Suppressor macrophage (primary cell): ENCODE data around the gene KIF20A.
"Not testable (repeated sequence)": the region's sequence is repeated elsewhere in the genome, so short reads cannot be mapped to it uniquely, and the experiment has no call there.

Experiments
- DNase-seq, 4 experiments: peaks; one replicate each; pipeline ENCODE4 v3.0.0-alpha.2; 2020 to 2022
- total RNA-seq, 17 experiments: gene quantifications; one replicate each; lab custom pipeline; 2026; ENCODE audit warnings: mixed read lengths in 6 of 17, inconsistent platforms in 3 of 17; lab: John Stamatoyannopoulos, UW

Gene KIF20A
- 3.2 to 46.3 (median 16.5) reads per million in 17 experiments for total RNA-seq

GRCh38 chr5:138178516-138179276 lies at the start of gene KIF20A, which contains the start of gene BRD8:
TSS of gene KIF20A (plus strand) at chr5:138179112. CDS start at chr5:138179681, 569 bp downstream.
TSS of gene BRD8 (minus strand) at chr5:138178630. CDS start at chr5:138178614, 16 bp downstream.
- DNase-seq: peak; percentile 95 to 98 (median 96)

- DNase-seq: no peak
Measured at GRCh38 chr5:138129347-138129746, 49.6 kb upstream of the KIF20A start.

GRCh38 chr5:138132543-138132942 lies 46.4 kb upstream of the KIF20A start:
- DNase-seq: no peak

DNA sequence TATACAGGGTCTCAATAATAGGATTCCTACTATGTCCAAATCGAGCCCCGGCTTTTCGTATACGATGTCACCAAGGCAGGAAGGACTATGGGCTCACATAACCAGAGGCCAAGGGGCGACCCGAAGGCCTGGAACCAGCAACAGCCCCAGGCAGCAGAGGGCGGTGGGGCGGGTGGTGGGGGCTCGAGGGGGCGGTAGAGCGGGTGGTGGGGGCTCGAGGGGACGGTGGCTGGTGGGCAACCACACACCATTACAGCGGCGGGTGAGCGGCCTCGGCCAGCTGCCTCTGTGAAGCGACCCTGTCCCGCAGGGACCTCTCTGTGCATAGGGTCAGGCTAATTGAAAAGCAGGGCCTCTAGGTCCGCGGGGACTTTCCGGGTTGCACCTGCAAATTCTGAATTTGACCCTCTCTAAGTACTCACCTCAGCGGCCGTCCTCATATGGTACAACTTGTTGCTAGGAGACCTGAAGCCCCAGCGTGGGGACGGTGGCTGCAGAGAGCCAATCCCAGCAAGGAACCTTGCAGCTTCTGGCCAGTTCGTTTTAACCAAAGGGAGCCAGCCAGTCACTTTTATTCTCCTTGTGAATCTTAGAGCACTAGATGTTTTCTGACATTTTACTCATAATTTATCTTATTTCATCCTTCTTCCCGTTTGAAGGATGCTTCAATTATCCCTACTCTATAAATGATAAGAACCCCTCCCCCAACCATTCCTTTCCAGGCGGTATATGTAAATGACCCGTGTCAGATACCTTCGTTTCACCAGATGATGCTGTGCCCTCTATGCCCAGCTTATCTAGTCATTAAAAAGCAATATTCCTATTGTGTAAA lies 39.7 kb upstream of the KIF20A start, which contains the start of gene NME5:
Gene NME5, minus strand, starts transcription at position 480 of the 832 bp plus-strand sequence. CDS start 648 bp downstream, outside the sequence.
- peak; percentile 14 to 53 (median 26) for DNase-seq

DNA sequence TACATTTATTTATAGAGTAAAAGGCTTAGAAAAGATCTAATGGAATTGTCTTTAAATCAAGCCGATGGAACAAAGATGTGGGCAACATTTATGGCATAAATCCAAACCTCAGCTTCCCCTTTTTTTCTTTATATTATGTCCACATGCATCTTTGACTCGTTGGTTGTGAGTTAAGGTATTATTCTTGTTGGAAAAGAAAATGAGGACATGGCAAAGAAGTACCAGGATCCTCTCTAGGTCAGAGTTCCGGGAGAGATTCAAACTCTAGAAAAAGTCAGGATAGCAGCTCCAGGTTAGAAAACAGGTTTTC lies 39.2 kb upstream of the KIF20A start:
- peak; percentile 28 to 71 (median 57) for DNase-seq

DNA sequence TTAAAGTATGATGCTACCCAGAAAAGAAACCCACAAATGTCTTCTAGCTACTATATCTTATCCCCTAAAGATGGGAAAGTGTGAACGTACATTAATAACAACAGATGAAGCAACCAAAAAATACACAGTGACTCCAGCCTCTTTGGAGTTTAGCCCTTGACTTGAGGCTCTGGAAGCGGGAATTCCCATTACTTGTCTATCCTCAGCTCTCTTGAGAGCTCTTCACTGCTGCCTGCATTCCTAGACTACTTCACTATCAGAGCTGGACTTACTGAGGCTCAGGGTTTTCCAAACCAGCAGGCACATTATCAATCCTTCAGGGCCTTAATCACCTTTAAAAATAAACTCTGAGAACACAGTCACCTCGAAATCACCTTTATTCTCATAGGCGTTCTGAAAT lies 38.6 kb upstream of the KIF20A start:
- no peak for DNase-seq

GRCh38 chr5:138141734-138142133 lies 37.2 kb upstream of the KIF20A start:
- DNase-seq: no peak

GRCh38 chr5:138143578-138143977 lies 35.3 kb upstream of the KIF20A start:
- not testable (repeated sequence) for DNase-seq

DNA sequence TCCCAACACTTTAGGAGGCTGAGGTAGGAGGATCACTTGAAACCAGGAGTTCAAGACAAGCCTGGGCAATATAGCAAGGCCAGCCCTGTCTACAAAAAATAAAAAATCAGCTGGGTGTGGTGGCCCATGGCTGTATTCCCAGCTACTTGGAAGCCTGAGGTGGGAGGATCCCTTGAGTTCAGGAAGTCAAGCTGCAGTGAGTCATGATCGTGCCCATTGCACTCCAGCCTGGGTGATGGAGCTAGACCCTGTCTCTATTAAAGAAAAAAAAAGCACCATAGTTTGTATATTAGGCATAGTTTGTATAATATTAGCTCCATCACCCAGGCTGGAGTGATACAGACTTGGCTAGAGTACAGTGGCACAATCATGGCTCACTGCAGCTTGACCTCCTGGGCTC lies 30.1 kb upstream of the KIF20A start:
- DNase-seq: peak; percentile 43 to 51 (median 46)

GRCh38 chr5:138149530-138149929 lies 29.4 kb upstream of the KIF20A start:
- no peak for DNase-seq

GRCh38 chr5:138155977-138156376 lies 22.9 kb upstream of the KIF20A start:
- not testable (repeated sequence) for DNase-seq

DNA sequence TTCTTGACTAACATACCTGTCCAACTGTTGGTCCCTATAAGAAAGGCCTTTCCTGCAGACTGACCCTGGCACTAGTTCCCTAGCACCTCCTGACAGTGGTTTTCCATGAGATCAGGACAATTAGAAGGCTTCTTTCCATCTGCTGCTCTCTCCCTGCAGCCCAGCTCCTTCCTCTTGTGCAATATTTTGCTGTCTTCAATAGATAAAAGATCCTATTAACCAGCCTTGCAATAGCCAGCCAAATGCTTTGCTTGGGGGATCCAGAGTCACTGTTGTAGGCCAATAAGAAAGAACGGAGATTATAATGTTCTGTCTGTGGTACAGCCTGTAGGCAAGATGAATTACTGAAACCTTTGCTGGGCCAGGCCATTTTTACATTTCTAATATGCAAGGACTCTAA lies 21.3 kb upstream of the KIF20A start:
- no peak for DNase-seq

- DNase-seq: no peak
Measured at GRCh38 chr5:138159666-138160065, 19.2 kb upstream of the KIF20A start.

- DNase-seq: no peak
Measured at GRCh38 chr5:138160706-138161105, 18.2 kb upstream of the KIF20A start.

DNA sequence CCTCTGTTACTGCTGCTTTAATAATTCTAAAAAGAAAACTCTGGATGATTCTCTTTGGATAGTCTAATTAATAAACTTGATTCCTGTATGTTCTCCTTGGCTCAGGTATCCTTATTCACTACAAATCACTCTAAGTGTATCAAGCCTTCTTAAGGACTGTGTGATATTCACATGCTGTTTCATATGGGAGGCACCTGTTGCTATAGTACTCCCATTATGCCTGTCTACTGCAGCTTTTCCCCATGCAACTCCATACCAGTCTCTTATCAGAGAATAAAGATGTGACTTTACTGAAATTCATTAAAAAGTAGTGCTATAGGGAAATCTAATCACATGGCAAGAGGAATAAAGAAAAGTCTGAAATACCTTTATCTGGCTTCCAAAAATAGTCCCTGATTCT lies 15.2 kb upstream of the KIF20A start:
- DNase-seq: no peak

DNA sequence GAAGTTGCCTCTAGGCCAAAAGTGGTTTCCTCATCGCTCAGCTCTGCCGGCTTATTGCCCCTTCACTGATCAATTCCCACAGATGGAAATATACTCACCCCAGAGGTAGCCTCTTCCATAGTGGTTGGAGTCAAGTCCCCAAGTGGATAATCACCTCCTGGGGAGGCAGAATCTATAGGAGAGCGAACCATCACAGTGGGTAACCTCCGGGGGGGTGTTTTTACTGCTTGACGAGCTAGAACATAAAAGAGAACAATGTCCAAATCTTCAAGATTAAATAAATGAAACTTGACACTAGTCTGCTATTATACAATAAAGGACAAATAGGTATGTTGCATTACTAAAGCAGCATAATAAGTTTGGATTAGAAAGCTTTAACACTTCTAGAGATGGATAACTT lies 9.8 kb upstream of the KIF20A start:
- DNase-seq: no peak

DNA sequence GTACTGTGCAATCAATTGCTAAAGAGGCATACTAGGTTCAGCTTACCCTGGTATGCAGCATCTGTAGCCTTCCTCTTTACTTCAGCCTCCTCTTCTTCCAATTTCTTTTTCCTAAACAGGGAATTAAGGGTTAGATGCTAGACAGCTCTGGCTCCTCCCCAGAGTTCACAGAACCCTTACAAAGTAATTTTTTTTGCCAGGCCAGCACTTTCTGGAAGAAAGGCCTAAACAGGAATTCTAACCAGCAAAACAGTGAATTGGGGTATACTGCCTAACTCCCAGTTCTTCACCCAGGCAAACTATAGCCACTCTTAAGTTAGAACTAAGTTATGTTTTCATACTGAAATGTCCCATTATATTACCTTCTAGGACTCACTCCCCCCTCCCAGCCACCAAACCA lies 8.6 kb upstream of the KIF20A start:
- DNase-seq: peak in 1 of 4 experiments; percentile 19

DNA sequence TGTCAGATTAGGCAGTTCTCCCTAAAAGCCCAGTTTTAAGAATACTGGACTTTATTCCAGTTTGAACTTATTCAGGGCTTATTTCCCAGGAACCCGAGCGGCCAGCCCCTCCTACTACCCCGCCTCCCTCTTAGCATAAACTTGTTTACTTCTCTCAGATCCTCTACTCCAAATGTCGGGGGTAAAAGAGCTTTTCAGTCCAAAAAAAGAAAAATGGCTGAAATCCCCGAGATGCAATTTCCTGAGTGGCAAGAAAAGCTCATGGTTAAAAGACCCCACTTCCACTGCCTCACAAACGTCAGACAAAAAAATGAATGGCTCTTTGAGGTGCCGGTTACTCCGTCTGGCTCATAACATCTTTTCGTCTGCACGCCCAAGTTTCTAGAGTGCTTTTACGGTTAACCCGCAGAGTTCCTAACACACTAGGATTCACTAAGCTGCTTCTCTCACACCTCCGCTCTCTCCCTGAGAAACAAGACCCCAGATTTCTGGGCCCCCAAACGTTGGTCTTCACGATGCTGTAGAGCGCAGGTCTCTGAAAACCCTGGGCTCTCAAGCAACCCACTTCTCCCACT lies 884 bp upstream of the KIF20A start:
- DNase-seq: peak; percentile 44 to 71 (median 57)

- peak; percentile 6 to 20 (median 8) for DNase-seq
Measured at GRCh38 chr5:138179277-138179857, 455 bp downstream of the KIF20A start.

- peak; percentile 53 to 81 (median 66) for DNase-seq
Measured at GRCh38 chr5:138180183-138180782, 1.4 kb downstream of the KIF20A start.

DNA sequence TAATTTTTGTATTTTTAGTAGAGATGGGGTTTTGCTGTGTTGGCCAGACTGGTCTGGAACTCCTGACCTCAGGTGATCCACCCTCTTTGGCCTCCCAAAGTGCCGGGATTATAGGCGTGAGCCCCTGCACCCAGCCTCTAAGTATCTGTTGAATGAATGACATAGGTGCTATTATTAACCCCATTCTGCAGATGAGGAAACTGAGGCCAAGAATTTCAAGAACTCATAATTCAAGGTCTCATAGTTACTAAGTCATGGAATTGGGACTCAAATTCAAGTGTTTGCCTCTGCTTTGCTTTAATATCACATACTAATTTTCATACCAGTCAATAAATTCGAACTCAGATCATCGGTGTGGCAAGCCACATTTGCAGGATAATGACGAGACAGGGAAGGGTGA lies 1.9 kb downstream of the KIF20A start:
- no peak for DNase-seq

GRCh38 chr5:138182808-138183207 lies 3.9 kb downstream of the KIF20A start:
- no peak for DNase-seq
